ENCODE data around the gene WRNIP1.

GRCh38 chr6:2739335-2739734 is 25.9 kb upstream of the WRNIP1 start:
- TF ChIP-seq CTCF (IDR thresholded peaks at IDR 0.05) = no peak
- TF ChIP-seq POLR2A (IDR thresholded peaks at IDR 0.05) = no peak
